ENCODE results near the gene B3GAT3. TPM values are rescaled to one million over a fixed set of nuclear protein-coding genes. Genes with fewer than 3 reads are reported as not detected.
"Not testable (repeated sequence)": the region's sequence is repeated elsewhere in the genome, so short reads cannot be mapped to it uniquely, and the experiment has no call there.

B3GAT3 gene
- total and polyA plus RNA-seq, 2 donors from 2014 or later: 50.6 to 66.2 TPM

DNA sequence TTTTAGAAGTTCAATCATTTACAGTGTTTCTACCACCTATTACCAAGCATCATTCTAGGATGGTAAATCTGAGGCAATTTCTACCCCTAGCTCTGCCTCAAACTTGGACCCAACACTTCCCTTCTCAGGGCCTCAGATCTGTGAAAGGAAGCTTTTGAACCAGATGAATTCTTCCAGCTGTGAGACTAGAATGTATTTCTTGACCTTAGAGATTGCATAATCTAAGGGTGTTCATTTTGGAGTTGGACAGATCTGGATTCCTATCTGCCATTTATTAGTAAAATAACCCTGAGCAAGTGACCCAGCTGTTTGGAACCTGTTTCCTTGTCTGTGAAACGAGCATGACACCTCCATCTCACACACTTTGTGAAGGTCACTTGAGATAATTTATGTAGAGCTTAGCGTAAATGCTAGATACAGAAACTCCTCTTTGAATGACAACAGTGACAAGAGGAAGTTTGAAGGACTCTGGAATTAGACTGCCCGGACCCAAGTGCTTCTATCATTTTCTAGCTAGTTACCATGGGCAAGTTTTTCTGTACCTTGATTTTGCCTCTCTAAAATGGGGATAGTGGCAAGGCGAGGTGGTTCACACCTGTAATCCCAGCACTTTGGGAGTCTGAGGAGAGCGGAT is 35.1 kb upstream of the B3GAT3 start:
- Histone ChIP-seq H3K27ac (ENCODE audit: low read depth in 2 of 2, low read length in 2 of 2) (no peak overlapping the region), H3K9me3 (ENCODE audit: control insufficient read depth in 2 of 3, insufficient read depth in 1 of 3, low read length in 3 of 3) (no peaks in the 10 kb centered on the region), H3K9ac (ENCODE audit: low read length in 3 of 3) (no peak overlapping the region), H3K36me3 (ENCODE audit: control insufficient read depth in 2 of 3, insufficient read depth in 3 of 3, low read length in 3 of 3) (no peaks in the 10 kb centered on the region), H3K4me3 (ENCODE audit: low read length in 3 of 3) (no peak overlapping the region), H3K27me3 (ENCODE audit: control insufficient read depth, insufficient read depth, low read length) (no peaks in the 10 kb centered on the region), H3K4me1 (ENCODE audit: control insufficient read depth in 2 of 3, insufficient read depth in 2 of 3, low read depth in 1 of 3, low read length in 3 of 3) (peaks cover 0 to 4% (median 4%) of the 10 kb centered on the region in 3 donors)
- DNase-seq: peak in 1 of 5 donors; percentile 15
- intact Hi-C loops (cut with DNase I): no loop called here
- FAIRE-seq: no peak
- no peak for TF ChIP-seq CTCF (IDR thresholded peaks at IDR 0.05; ENCODE audit: borderline replicate concordance, extremely low read depth, insufficient read depth)

- intact Hi-C loops (cut with DNase I): no loop called here
- Histone ChIP-seq H3K9me3 (ENCODE audit: control insufficient read depth in 2 of 3, insufficient read depth in 1 of 3, low read length in 3 of 3) (no peaks in the 10 kb centered on the region), H3K27me3 (ENCODE audit: control insufficient read depth, insufficient read depth, low read length) (no peaks in the 10 kb centered on the region), H3K4me3 (ENCODE audit: low read length in 3 of 3) (no peak overlapping the region), H3K4me1 (ENCODE audit: control insufficient read depth in 2 of 3, insufficient read depth in 2 of 3, low read depth in 1 of 3, low read length in 3 of 3) (peaks cover 0 to 8% (median 4%) of the 10 kb centered on the region in 3 donors), H3K9ac (ENCODE audit: low read length in 3 of 3) (no peak overlapping the region), H3K36me3 (ENCODE audit: control insufficient read depth in 2 of 3, insufficient read depth in 3 of 3, low read length in 3 of 3) (peaks cover 0 to 4% (median 4%) of the 10 kb centered on the region in 3 donors), H3K27ac (ENCODE audit: low read depth in 2 of 2, low read length in 2 of 2) (no peak overlapping the region)
- no peak for TF ChIP-seq CTCF (IDR thresholded peaks at IDR 0.05; ENCODE audit: borderline replicate concordance, extremely low read depth, insufficient read depth)
- FAIRE-seq (no peak), DNase-seq (no peak)
These were observed 32.5 kb upstream of the B3GAT3 start for GRCh38 chr11:62654297-62654696.

- no peak for TF ChIP-seq CTCF (IDR thresholded peaks at IDR 0.05; ENCODE audit: borderline replicate concordance, extremely low read depth, insufficient read depth)
- FAIRE-seq: no peak
These were observed 30.6 kb upstream of the B3GAT3 start for GRCh38 chr11:62652161-62653006.

DNA sequence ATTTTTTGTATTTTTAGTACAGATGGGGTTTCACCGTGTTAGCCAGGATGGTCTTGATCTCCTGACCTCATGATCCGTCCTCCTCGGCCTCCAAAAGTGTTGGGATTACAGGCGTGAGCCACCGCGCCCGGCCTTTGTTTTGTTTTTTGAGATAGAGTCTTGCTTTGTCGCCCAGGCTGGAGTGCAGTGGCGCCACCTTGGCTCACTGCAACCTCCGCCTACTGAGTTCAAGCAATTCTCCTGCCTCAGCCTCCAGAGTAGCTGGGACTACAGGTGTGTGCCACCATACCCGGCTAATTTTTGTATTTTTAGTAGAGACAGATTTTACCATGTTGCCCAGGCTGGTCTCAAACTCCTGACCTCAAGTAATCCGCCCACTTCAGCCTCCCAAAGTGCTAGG is 28.5 kb upstream of the B3GAT3 start:
- intact Hi-C loops (cut with DNase I); H3K4me3 ChIP-seq (ENCODE audit: low read length in 3 of 3); FAIRE-seq; H3K9me3 ChIP-seq (ENCODE audit: control insufficient read depth in 2 of 3, insufficient read depth in 1 of 3, low read length in 3 of 3); H3K27ac ChIP-seq (ENCODE audit: low read depth in 2 of 2, low read length in 2 of 2); H3K9ac ChIP-seq (ENCODE audit: low read length in 3 of 3); H3K27me3 ChIP-seq (ENCODE audit: control insufficient read depth, insufficient read depth, low read length); DNase-seq: not testable (repeated sequence)
- Histone ChIP-seq H3K36me3 (ENCODE audit: control insufficient read depth in 2 of 3, insufficient read depth in 3 of 3, low read length in 3 of 3) (peaks cover 0 to 19% (median 5%) of the 10 kb centered on the region in 3 donors), H3K4me1 (ENCODE audit: control insufficient read depth in 2 of 3, insufficient read depth in 2 of 3, low read depth in 1 of 3, low read length in 3 of 3) (peaks cover 0 to 17% (median 7%) of the 10 kb centered on the region in 3 donors)

More at GRCh38 chr11:62652161-62653006, 30.6 kb upstream of the B3GAT3 start:
- DNase-seq: no peak
- Histone ChIP-seq H3K9me3 (ENCODE audit: control insufficient read depth in 2 of 3, insufficient read depth in 1 of 3, low read length in 3 of 3) (no peaks in the 10 kb centered on the region), H3K36me3 (ENCODE audit: control insufficient read depth in 2 of 3, insufficient read depth in 3 of 3, low read length in 3 of 3) (peaks cover 0 to 19% (median 5%) of the 10 kb centered on the region in 3 donors), H3K9ac (ENCODE audit: low read length in 3 of 3) (peak overlapping the region; percentile 40 to 94 (median 80)), H3K4me3 (ENCODE audit: low read length in 3 of 3) (peak overlapping the region; percentile 64 to 90 (median 72)), H3K27ac (ENCODE audit: low read depth in 2 of 2, low read length in 2 of 2) (peak overlapping the region; percentile 83 to 86), H3K4me1 (ENCODE audit: control insufficient read depth in 2 of 3, insufficient read depth in 2 of 3, low read depth in 1 of 3, low read length in 3 of 3) (peaks cover 0 to 8% (median 4%) of the 10 kb centered on the region in 3 donors), H3K27me3 (ENCODE audit: control insufficient read depth, insufficient read depth, low read length) (no peaks in the 10 kb centered on the region)
- intact Hi-C loops (cut with DNase I): no loop called here
